ENCODE data around the gene MIF.
"Not testable (repeated sequence)": the region's sequence is repeated elsewhere in the genome, so short reads cannot be mapped to it uniquely, and the experiment has no call there.

MIF gene

DNA sequence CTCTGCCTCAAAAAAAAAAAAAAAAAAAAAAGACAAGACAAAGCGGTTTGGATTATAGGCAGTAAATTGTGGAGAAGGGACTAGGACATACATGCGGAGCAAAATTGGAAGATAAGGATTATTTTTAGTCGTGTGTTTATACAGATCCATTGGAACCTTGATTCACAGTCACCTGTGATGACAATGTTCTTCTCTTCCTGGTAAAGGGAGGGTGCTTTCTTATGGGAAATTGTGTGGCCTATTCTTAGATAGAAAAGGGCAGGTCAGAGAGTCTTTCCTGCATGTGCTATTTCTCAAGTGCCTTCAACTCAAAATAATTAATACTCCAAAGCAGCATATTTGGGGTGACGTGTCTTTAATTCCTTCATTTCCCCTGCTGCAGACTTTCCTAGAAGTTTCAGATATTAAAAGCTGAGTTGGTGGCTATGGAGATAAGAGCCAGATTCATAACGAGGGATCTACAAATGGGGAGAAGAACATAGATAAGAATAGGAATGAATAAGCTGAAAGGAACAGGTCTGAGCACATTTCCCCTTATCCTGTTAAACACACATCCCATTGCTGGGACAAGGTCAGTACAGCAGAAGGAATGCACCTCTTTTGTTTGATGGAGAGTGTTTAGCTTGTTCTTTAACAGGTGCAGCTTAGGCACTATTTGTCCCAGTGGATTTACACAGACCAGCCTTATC, 44.3 kb downstream of the MIF start:
- no peak for DNase-seq (ENCODE audit: low read depth in 2 of 3, low spot score in 1 of 3)

DNA sequence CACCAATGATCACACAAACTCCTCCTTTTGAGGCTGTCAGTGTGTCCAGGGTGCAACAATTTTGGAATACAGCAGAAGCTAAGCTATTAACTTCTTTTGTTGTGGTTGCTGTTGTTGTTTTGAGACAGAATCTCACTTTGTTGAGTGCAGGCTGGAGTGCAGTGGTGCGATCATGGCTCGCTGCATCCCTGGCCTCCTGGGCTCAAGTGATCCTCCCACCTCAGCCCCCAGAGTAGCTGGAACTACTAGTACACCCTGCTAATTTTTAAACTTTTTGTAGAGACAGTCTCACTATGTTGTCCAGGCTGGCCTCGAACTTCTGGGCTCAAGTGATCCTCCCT, 44.8 kb downstream of the MIF start:
- DNase-seq (ENCODE audit: low read depth in 2 of 3, low spot score in 1 of 3) = no peak

DNA sequence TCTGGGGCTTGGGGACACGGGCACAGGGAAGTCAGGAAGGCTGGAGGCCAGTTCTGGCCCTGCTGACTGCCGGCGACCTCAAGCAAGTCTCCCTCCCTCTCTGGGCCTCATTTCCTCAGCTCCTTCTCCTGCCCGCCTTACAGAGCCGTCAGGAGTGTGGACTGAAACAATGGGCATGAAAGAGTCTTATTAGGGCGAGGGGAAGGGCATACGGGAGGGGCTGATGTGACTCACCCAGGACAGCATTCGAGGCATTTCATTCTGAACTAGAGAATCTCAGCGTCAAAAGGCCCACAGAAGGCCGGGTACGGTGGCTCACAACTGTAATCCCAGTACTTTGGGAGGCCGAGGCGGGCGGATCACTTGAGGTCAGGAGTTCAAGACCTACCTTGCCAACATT, 46.0 kb downstream of the MIF start:
- DNase-seq (ENCODE audit: low read depth in 2 of 3, low spot score in 1 of 3) = not testable (repeated sequence)
